Hematopoietic multipotent progenitor cell treated with erythropoietin and hydrocortisone succinate and interleukin-3 and kit ligand, for 17 days (in vitro differentiated cells): ENCODE data around the gene GNAZ.

ENCODE experiments used
- DNase-seq: peaks from one replicate; pipeline ENCODE4 v3.0.0-alpha.2; 2015; ENCODE audit warnings: low spot score

GNAZ gene

DNA sequence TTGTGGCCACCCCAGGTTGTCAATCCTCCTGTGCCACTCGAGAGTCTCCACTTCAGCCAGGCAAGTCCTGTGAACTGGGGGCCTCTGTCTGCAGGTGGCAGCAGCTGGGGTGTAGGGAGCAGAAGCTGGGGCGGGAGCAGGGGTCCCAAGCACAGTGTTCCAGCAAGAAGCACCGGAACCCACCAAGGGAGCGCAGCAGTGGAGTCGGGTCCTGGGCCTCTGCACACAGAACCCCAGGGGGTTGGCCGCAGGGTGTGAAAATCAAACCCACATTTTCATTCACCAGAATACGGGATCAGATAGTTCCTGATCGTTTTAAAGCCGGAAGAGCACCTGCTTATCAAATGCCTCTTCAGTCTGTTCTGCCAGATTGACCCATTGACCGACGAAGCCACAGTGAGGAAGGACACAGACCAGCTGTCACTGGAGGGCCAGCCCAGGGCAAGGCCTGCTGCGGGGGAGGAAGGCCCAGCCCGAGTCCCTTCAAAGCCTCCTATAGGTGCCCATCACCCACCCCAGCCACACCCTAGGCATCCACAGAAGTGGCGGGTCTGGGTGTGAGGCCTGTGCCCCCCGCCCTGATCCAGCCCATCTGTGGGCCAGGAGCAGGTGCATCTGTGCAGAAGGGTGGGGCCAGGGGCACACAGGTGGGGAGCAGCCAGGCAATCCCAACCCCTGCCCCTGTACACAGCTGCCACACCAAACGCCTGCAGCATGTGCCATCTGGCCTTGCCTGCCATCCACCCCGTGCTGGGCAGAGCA lies 37.3 kb downstream of the GNAZ start:
- no peak for DNase-seq

DNA sequence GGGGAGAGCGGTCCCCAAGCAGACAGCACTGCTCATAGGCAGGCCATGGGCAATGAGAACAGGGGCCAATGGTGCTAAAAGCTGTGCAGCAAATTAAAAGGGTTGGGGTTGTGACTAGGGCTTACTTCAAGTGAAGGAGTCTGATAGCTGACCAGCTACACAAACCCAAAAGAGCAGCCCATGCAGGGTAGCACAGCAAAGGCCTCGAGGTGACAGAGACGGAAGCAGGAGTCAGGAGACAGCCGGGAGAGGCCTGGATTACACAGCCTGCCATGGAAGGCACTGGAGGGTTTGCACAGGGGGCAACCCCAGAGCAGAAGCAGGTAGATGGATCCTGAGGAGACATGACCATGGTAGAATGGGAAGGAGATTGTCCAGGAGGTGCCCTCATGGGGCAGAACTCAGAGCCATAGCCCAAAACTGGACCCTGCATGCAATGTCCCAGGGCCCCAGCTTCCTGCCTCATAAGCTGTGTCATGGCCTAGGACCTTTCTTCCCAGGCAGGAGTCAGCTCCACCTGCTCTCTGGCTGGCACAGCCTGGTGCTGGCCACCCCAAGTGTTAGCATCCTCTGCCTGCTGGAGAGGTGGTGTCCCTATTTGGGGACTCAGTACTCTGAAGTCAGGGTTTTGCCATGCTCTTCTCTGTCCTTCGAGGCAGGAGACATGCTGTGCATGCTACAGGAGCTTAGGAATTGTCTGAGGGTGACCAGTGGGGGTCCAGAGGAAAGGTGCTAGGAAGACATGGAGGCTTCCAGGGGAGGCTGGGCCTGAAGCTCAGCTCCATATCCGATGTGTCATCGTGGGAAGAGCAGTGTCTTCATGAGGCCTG lies 38.1 kb downstream of the GNAZ start:
- no peak for DNase-seq

DNA sequence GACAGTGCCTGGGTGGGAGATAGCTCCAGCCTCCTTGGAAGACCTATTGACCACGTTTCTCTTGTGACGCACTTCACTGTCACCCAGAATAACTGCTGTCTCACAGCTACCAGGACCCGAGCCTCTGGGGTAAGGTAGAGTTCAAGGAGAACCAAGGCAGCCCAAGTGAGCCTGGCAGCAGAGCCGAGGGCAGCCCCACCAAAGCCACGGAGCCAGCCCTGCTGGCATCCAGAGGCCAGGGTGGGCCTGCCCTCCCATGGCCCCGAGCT lies 38.7 kb downstream of the GNAZ start:
- DNase-seq = no peak

DNA sequence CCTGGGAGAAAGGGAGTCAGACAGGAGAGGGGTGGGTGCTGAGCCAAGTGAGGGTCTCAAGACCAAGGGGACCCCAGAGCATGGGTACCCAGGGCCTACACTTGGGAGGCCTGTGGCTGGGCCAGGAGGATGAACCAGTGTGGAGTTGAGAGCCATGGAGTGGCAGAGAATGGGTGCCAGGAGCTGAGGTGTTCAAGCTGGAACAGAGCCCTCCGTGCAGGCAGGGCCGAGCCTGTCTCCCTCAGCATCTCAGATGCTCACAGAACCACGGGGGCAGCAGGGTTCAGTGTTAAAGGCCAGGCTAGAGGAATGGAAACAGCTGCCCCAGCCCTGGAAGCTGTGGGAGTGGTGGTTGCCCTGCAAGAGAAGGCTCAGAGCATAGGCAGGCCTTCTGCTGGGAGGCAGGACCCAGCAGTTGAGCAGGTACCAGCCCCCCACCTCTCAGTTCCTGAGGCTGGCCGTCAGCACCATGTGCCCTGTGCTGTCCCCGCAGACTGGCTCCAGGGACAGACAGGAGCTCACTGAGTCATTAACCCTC lies 39.2 kb downstream of the GNAZ start:
- no peak for DNase-seq

DNA sequence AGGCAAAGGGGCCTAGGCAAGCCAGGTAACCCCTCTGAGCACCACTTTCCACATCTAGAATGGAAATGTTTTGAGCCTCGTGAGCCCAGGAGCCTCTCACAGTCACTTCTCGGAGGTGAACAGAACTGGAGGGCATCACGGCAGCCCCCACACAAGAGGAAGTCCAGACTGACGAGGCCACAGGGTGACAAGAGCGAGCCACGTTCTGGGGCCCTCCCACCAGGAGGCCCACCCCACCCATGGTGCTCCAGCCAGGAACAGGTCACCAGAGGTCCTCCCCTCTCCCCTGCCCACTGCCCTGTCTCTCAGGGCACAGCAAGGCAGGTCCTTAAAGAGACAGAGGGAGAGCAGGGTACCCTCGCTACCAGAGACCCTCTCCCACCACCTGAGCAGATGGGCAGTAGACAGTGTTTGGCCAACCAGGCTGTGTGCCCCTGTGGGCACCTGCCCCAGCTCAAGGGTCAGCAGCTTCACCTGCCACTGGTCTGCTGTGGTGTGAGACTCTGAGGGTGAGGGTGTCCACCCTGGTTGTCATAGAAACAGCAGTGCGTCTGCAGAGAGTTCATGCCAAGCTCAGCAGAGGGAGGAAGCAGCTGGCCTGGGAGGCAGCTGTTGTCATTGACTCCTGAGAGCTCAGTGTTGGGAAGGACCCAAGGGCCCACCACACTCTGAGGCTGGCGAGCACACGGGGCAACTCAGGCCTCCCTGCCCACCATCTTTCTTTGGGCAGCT lies 40.0 kb downstream of the GNAZ start:
- DNase-seq = no peak

DNA sequence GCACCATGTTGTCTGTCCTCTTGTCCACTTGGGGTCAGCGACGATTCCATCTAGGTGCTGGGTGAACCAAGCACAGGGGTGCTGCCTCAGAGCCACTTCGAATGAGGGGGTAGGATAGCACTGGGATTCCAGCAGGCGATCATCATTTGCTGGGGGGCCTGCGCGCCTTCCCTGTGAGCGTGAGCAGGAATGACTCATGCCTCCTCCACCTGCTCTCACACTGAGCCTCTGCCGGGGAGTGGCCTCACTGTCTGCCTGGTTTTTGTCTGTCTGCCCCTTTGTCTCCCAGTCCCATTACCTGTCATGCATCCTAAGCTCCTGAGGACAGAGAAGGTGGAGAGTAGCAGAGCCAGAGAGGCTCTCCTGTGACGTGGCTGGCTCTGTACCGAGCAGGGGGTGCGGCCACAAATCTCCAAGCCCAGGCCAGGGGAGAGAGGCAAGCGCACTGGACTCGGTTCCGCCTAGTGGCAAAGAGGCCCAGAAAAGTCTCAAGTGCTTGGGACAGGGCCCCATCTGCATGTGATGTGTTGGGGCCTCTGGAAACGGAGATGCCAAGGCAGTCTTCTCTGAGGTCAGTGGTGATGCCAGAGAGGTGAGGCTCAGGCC lies 40.7 kb downstream of the GNAZ start:
- DNase-seq = no peak

DNA sequence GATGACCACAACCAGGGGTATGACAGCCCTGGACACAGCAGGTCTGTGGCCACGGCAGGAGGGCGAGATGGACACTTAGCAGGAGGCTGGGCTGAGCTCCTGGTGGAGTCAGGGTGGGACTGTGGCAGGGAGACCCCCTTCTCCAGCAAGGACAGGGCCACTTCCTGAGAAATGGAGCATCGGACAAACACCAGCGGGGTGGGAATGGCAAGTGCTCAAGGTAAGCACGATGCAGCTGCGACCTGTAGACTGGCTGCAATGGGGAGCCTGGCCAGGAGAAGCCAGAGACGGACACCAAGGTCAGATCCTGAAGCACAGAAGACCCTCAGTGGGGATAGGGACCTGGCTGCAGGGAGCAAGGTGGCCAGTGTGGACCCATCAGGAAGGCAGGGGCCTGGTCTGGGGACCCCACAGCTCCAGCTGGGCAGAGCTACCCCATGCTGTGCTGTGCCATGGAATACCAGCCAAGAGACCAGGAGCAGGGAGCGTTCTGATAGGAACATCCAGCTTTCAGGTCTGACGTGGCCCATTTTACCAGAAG lies 42.2 kb downstream of the GNAZ start:
- DNase-seq = no peak

DNA sequence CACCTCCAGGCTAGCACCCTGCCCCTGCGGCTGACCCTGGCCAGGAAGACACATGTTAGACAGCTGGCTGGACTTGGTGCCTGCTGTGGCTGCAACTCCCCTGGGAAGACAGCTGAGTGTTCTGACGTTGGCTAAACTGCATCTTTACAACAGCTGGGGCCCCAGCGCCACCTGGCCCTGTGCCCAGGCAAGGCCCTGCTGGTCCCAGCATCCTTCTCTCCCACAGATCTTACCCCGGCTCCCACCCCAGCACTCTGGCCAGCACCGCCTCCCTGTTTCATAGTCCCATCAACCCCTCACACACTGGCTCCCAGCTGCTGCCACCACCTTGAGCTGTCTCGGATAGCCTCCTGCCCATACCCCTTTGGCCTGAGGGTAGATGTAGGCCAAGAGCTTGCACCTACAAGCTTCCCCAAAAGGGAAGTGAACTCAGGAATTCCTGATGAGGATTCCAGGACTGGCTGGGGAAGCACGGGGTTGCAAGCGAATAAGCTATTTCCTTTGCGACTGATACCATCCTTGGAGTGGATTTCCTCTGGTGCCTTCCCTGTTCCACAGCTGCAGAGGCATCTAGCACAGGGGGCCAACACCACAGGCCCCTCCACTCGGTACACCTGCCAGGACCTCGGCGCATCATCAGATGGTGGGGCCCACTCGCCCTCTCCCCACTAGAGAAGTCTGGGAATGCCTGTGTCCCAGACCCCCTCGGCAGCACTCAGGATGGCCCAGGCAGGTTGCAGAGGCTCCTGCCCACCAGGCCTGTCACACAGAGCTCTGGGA lies 42.9 kb downstream of the GNAZ start:
- no peak for DNase-seq

DNA sequence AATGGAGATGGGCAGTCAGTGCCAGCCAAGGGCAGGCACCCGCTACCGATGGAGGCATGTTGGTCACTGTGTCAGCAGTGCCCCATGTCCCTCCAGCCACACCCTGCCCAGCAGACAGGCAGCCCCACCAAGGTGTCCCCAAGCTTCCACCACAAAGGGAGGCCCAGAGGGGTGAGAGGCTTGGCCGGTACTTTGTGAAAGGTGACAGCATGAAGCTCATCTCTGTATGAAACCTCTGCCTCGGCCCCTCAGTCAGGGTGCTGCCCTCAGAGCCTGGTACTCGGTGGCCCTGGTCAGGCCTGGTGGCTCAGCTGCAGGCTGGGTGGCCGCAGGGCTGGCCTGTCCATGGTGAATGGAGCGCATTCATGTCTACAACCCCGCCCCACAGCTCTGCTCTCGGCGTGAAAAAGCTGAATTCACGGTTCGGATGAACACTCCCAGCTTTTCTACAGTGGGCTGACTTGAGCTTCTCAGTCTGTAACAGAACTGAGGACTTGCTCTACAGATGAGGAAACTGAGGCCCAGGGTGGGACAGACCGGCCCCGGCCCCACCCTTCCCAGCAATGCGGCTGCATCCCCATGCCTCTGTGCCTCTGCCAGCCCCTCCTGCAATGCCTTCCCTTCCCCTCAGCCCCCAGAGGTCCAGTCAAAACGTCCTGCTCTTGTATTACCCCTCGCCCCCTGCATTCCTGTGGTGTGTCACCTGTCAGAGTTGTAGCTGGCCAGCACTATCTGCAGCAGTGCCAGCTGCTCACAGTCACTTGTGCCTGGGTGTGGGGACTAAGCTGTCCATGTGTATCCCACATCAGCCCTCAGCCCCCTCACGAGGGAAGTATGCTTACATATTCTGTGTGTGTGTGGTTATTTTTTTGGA lies 43.8 kb downstream of the GNAZ start:
- DNase-seq = no peak

DNA sequence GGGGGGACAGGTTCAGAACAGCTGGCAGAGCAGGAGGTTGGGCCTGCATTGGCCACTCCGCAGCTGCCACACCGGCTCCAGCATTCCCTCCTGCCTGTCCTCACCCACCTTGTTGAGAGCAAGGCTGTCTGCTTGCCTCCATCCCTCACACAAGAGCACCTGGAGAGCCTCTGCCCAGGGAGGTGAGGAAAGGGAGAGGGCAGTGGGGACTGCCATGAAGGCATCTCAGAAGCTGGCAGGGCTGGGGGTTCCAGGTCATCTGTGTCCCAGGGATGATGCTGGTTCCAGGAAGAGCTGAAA lies 44.4 kb downstream of the GNAZ start:
- DNase-seq = no peak

DNA sequence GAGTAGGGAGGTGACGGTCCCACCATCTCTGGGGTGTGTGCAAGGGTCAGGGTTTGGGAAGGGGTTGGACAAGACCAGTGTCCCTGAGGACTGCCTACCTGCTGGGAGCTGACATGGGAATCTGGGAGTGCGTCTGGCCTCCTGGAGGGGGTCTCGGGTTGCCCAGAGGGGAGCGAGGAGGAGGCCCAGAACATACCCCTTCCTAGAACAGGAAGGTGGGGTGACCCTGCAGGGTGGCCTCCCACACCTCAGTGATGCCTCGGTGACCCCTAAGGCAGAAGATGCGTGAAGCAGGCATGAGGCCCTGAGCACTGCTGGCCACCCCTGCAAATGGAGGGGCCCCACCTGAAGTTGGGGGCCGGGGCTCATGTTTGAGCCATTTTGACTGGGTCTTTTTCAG lies 45.0 kb downstream of the GNAZ start:
- DNase-seq = no peak

DNA sequence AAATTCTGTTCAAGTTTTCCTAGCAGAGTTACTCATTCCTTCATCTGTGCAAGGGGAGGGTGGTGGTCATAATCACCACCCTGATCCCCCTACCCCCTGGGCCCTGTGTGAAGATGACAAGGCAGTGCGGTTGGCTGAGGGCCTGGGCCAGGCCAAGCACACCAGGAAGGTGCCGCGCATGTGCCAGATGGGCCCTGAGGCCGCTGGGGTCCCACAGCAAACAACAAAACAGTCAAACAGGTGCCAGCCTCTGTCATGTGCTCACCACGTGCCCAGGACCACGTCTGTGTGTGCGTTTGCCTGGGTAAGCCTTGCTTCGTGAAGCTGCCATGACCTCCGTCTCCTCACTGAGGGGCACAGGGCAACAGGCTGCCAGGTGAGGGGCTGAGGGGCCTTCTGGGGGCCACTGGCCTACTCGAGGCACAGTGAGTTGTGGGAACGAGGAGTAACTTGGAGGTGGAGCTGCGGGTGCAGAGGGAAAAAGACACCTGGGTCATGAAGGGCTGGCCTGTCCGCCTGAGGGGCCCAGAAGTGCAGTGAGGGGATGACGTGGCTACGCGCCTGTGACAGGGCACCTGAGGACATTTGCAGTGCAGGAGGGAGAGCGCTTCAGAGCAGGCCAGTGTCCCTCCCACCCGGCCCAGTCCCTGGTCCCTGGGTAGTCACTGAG lies 45.6 kb downstream of the GNAZ start:
- no peak for DNase-seq

DNA sequence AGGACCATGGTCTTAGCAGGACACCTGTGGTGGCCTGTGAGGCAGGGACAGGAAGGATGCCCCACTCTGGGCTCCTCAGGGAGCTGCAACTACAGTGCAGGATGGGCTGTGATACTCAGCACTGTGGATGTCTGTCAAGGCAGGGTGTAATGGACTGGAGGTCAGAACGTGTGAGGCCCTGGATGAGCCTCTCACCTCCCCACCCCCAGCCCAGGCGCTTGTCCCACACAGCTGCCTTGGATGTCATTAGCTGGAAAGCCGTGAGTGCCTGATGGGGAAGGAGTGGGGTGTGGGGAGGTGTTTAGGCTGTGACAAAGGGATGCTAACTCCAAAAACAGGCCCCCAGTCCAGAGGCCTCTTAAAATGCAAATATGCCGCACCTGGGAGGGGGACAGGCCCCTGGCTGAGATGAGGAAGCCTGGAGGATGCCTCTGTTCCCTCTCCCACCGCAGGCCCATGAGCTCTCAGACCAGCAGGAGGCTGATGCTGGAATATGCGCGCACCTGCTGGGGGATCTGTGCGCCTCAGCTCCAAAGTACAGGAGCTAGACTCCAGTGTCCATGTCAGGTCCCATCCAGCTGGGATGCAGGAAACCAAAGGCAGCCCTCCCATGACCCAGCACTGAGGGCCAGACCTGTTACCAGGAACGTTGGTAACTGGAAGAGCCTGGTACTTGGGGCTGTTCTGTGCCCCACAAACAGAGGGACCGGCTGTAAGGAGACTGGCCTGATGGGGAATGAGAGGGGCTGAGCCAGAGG lies 46.4 kb downstream of the GNAZ start:
- no peak for DNase-seq

DNA sequence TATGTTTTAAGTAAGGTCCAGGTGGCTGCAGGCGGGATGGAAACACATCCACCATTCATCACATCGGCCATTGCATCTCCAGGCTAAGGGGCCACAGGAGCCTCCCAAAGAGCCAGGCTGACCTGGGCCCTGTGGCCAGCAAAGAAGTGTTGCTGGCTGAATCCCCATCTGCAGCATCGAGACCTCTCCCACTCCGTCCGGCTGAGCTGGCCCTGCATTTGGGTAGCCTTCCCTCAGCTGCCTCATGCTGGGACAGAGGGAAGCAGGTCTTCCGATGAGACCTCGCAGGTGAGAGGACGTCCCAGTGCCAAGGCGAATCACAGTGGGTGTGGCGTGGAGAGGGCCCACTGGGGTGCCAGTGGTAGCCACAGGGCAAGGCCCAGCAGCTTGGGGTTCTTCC lies 47.0 kb downstream of the GNAZ start:
- no peak for DNase-seq

DNA sequence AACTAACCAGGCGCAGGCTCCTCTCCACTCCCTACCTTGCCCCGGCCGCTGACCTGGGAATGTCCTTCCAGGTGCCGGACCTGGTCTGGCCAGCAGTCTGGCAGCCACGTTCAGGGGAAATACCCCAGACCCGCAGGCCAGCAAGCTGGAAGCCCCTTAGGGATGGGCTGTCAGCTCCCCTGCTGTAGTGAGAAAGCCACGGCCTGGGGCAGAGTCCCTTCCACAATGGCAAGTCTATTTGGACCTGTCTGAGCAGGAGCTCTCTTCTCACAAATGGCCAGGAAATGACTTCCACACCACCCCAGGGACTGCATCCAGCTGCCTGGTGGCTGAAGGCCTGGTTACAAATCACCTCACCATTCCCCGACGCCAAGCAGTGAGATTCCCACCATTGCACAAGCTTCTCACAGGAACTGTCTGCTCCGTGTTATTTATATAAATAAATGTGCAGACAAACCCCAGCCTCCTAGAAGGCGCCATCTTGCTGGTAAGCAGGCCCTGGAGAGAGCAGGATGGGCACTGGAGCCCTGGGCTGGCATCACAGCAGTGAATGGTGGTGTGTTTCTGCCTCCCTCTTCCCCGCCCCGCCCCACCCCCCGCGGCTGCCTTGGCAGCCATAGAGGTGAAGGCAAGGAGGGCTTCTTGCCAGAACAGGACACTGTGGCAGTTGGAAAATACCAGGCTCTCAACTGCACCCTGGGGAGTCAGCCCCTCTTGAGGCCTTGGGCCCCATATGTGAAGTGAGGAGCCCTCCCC lies 47.8 kb downstream of the GNAZ start:
- no peak for DNase-seq

DNA sequence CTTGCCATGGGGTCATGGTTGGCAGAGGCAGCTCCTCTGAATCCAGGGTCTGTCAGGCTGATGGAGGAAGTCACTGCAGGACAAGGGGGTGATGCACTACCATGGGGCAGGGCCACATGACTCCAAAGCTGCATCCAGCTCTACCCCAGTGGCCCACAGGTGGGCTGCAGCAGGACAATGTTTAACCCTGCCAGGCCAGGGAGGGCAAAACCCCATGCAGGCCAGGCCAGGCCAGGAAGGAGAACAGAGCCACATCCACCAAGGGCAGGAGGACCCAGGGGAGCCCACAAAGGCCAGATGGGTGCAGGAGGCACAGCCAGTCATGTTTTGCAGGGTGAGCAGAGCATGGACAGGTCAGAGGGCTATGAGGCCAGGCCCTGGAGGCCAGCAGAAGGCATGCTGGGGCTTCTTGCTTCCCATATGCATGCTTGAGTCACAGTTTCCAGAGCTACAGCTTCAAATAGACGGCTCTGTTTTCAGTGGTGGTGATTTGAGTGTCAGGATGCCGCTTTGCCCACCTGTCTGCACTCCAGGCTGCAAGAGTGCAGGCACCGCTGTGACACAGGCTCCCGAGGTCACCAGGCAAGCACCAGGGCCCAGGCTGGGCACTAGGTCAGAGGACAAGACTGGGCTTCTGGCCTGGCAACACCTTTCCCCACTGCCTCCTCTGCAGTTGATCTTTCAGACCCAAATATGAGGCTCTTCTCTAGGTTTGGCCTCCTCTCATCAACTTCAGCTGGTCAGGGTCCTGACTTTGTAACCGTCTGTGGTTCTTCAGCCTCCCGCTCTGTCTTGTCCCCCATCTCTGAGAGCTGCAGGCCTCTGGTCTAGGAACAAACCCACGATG lies 48.6 kb downstream of the GNAZ start:
- no peak for DNase-seq
